H9 (cell line): ENCODE measurements around the gene SLC6A7. TPM values are rescaled to one million over a fixed set of nuclear protein-coding genes. Genes with fewer than 3 reads are reported as not detected.

Source experiments
- DNase-seq: peaks from one replicate; pipeline ENCODE4 v3.0.0-alpha.2; 2017
- H2AFZ ChIP-seq: one replicate; pipeline ENCODE4 v1.6.1; 2013; ENCODE audit warnings: mild to moderate bottlenecking, low read length, control low read depth, moderate library complexity
- H2AK5ac ChIP-seq: 2 replicates; pipeline ENCODE4 v1.6.1; 2013; ENCODE audit warnings: low read length, control low read depth, mixed read lengths; ENCODE audit not compliant: insufficient read length
- H2BK120ac ChIP-seq: one replicate; pipeline ENCODE4 v1.6.1; 2013; ENCODE audit warnings: low read depth, mild to moderate bottlenecking, low read length, control low read depth, inconsistent platforms; ENCODE audit not compliant: poor library complexity, severe bottlenecking
- H2BK12ac ChIP-seq: 2 replicates; pipeline ENCODE4 v1.6.1; 2013; ENCODE audit warnings: low read length, control low read depth, mixed read lengths, low read depth; ENCODE audit not compliant: insufficient read length
- H2BK15ac ChIP-seq: 2 replicates; pipeline ENCODE4 v1.6.1; 2013; ENCODE audit warnings: low read depth, low read length, control low read depth
- H2BK20ac ChIP-seq: one replicate; pipeline ENCODE4 v1.6.1; 2013; ENCODE audit warnings: low read depth, mild to moderate bottlenecking, low read length, control low read depth, inconsistent platforms; ENCODE audit not compliant: poor library complexity, severe bottlenecking
- H2BK5ac ChIP-seq: 2 replicates; pipeline ENCODE4 v1.6.1; 2013; ENCODE audit warnings: low read length, control low read depth, mixed read lengths; ENCODE audit not compliant: insufficient read length
- H3K14ac ChIP-seq: 2 replicates; pipeline ENCODE4 v1.6.1; 2013; ENCODE audit warnings: low read length, control low read depth; ENCODE audit not compliant: insufficient read depth
- H3K18ac ChIP-seq: 2 replicates; pipeline ENCODE4 v1.6.1; 2013; ENCODE audit warnings: low read depth, mild to moderate bottlenecking, mixed read lengths, low read length, control low read depth; ENCODE audit not compliant: insufficient read length
- H3K23ac ChIP-seq: 2 replicates; pipeline ENCODE4 v1.6.1; 2013; ENCODE audit warnings: low read length, control low read depth, mixed read lengths, low read depth; ENCODE audit not compliant: insufficient read length
- H3K23me2 ChIP-seq: 2 replicates; pipeline ENCODE4 v1.6.1; 2013; ENCODE audit warnings: low read depth, mild to moderate bottlenecking, mixed read lengths, low read length, control low read depth; ENCODE audit not compliant: insufficient read length, poor library complexity, severe bottlenecking
- H3K27ac ChIP-seq: 2 replicates; pipeline ENCODE4 v1.5.1; 2013; ENCODE audit warnings: low read length, control low read depth, mixed read lengths, low read depth; ENCODE audit not compliant: insufficient read length
- H3K27me3 ChIP-seq: 2 replicates; pipeline ENCODE4 v1.6.1; 2013; ENCODE audit warnings: low read length, control low read depth, inconsistent platforms; ENCODE audit not compliant: insufficient read depth
- H3K4ac ChIP-seq: 2 replicates; pipeline ENCODE4 v1.6.1; 2013; ENCODE audit warnings: low read depth, mild to moderate bottlenecking, control low read depth, inconsistent platforms, low read length, moderate library complexity
- H3K4me1 ChIP-seq: 2 replicates; pipeline ENCODE4 v1.6.1; 2013; ENCODE audit warnings: low read length, control low read depth, inconsistent platforms; ENCODE audit not compliant: insufficient read depth
- H3K4me2 ChIP-seq: 2 replicates; pipeline ENCODE4 v1.6.1; 2013; ENCODE audit warnings: low read length, control low read depth, mixed read lengths; ENCODE audit not compliant: insufficient read length, insufficient read depth
- H3K56ac ChIP-seq: 2 replicates; pipeline ENCODE4 v1.6.1; 2013; ENCODE audit warnings: low read depth, mild to moderate bottlenecking, mixed read lengths, low read length, control low read depth; ENCODE audit not compliant: insufficient read length
- H3K79me1 ChIP-seq: 2 replicates; pipeline ENCODE4 v1.6.1; 2013; ENCODE audit warnings: low read depth, mild to moderate bottlenecking, moderate library complexity, low read length, control low read depth, inconsistent platforms; ENCODE audit not compliant: insufficient read depth, poor library complexity, severe bottlenecking
- H3K79me2 ChIP-seq: 2 replicates; pipeline ENCODE4 v1.6.1; 2013; ENCODE audit warnings: low read length, control low read depth, inconsistent platforms; ENCODE audit not compliant: insufficient read depth
- H3K9ac ChIP-seq: 2 replicates; pipeline ENCODE4 v1.6.1; 2013; ENCODE audit warnings: low read length, control low read depth, mixed read lengths; ENCODE audit not compliant: insufficient read length; ENCODE audit errors: extremely low read depth
- H3K9me3 ChIP-seq: one replicate; pipeline ENCODE4 v1.6.1; 2013; ENCODE audit warnings: low read depth, low read length, inconsistent platforms; ENCODE audit not compliant: control insufficient read depth
- H3T11ph ChIP-seq: one replicate; pipeline ENCODE4 v1.6.1; 2013; ENCODE audit warnings: mild to moderate bottlenecking, low read length, control low read depth, inconsistent platforms
- H4K20me1 ChIP-seq: one replicate; pipeline ENCODE4 v1.6.1; 2013; ENCODE audit not compliant: control insufficient read depth, insufficient read length, insufficient read depth
- H4K5ac ChIP-seq: 2 replicates; pipeline ENCODE4 v1.6.1; 2013; ENCODE audit warnings: low read depth, mild to moderate bottlenecking, mixed read lengths, low read length, control low read depth; ENCODE audit not compliant: insufficient read length
- H4K8ac ChIP-seq: replicated peaks from 2 replicates; pipeline ENCODE4 v1.6.1; 2013; ENCODE audit warnings: low read length, control low read depth, mixed read lengths, low read depth; ENCODE audit not compliant: insufficient read length
- H4K91ac ChIP-seq: 2 replicates; pipeline ENCODE4 v1.6.1; 2013; ENCODE audit warnings: low read depth, mild to moderate bottlenecking, moderate library complexity, mixed read lengths, low read length, control low read depth; ENCODE audit not compliant: insufficient read length
- H3K27ac Mint-ChIP-seq, 3 experiments: 2 replicates in 2 of 3; 3 replicates in 1 of 3; pipeline ENCODE4 v1.8.0; 2020 to 2021; ENCODE audit warnings: mixed read lengths in 3 of 3, mild to moderate bottlenecking in 1 of 3, moderate library complexity in 1 of 3
- H3K27me3 Mint-ChIP-seq: 2 replicates; pipeline ENCODE4 v1.8.0; 2021; ENCODE audit warnings: low read depth, mild to moderate bottlenecking, moderate library complexity, mixed read lengths
- H3K36me3 Mint-ChIP-seq, 3 experiments: 2 replicates in 2 of 3; 3 replicates in 1 of 3; pipeline ENCODE4 v1.8.0; 2020 to 2021; ENCODE audit warnings: low read depth in 3 of 3, mixed read lengths in 3 of 3; ENCODE audit not compliant: insufficient read depth in 1 of 3
- H3K4me1 Mint-ChIP-seq, 2 experiments: 2 replicates each; pipeline ENCODE4 v1.8.0; 2020; ENCODE audit warnings: mixed read lengths in 2 of 2
- H3K4me3 Mint-ChIP-seq, 2 experiments: 2 replicates in 1 of 2; 3 replicates in 1 of 2; pipeline ENCODE4 v1.8.0; 2020 to 2021; ENCODE audit warnings: mild to moderate bottlenecking in 2 of 2, mixed read lengths in 2 of 2, moderate library complexity in 1 of 2
- H3K9me3 Mint-ChIP-seq, 2 experiments: 2 replicates in 1 of 2; 3 replicates in 1 of 2; pipeline ENCODE4 v1.8.0; 2020; ENCODE audit warnings: mild to moderate bottlenecking in 2 of 2, mixed read lengths in 2 of 2, moderate library complexity in 1 of 2
- CTCF ChIP-seq: fragments of 200-600 bp; sonication (generic); conservative IDR thresholded peaks from 3 replicates; pipeline ENCODE4 v1.8.0; 2021; ENCODE audit warnings: antibody characterized with exemption, mild to moderate bottlenecking
- WGBS: extraction: QIAGEN DNeasy Blood & Tissue Kit; methylation state at CpG from one replicate; pipeline ENCODE4 v1.1.7; 2013; ENCODE audit warnings: missing lambda C conversion rate, low lambda C conversion rate, mixed read lengths; ENCODE audit not compliant: insufficient read length; ENCODE audit errors: extremely low coverage; 5-methylcytosine and 5-hydroxymethylcytosine counted together
- total RNA-seq: library from RNA; stranded (reverse); gene quantifications from 2 replicates; pipeline ENCODE4 v1.2.1, GENCODE V29; 2021

Gene SLC6A7
- total RNA-seq, 1 experiment from 2014 or later: not detected

- no peak overlapping the region for H2BK12ac ChIP-seq
- no peaks in the 10 kb centered on the region; the same call in 1 of the 2 replicates for H3K4me1 ChIP-seq
- H3K4me2 ChIP-seq: no peak overlapping the region
- no peak overlapping the region for H4K5ac ChIP-seq
- H3K79me1 ChIP-seq: no peaks in the 10 kb centered on the region
- H3K4me3 Mint-ChIP-seq: no peak overlapping the region
- no peak overlapping the region for H3K27ac ChIP-seq
- H2BK5ac ChIP-seq: no peak overlapping the region
- H3K9me3 Mint-ChIP-seq: no peaks in the 10 kb centered on the region
- no peak overlapping the region for H4K91ac ChIP-seq
- no peaks in the 10 kb centered on the region for H4K20me1 ChIP-seq
- peaks cover 8% of the 10 kb centered on the region for H3K27me3 Mint-ChIP-seq
- H3K27me3 ChIP-seq: no peaks in the 10 kb centered on the region
- H2AFZ ChIP-seq: no peak overlapping the region
- H3K4ac ChIP-seq: no peak overlapping the region
- H3K79me2 ChIP-seq: no peaks in the 10 kb centered on the region
- no peak overlapping the region for H2BK120ac ChIP-seq
- no peak overlapping the region for H3K27ac Mint-ChIP-seq
- no peak overlapping the region for H2BK15ac ChIP-seq
- H3K56ac ChIP-seq: no peak overlapping the region
- H2AK5ac ChIP-seq: no peak overlapping the region
- H3K14ac ChIP-seq: no peak overlapping the region
- no peak for DNase-seq
- H3K9ac ChIP-seq: no peak overlapping the region
- H3K23me2 ChIP-seq: no peaks in the 10 kb centered on the region
- WGBS: no CpG with 5 or more reads among the region's 7 CpGs
- TF ChIP-seq CTCF: no peak
- no peaks in the 10 kb centered on the region for H3K9me3 ChIP-seq
- H3T11ph ChIP-seq: no peak overlapping the region
- no peak overlapping the region for H2BK20ac ChIP-seq
- peaks cover 3 to 13% of the 10 kb centered on the region in 2 experiments; a peak in 3 of 4 replicates for H3K4me1 Mint-ChIP-seq
- no peak overlapping the region for H3K23ac ChIP-seq
- H4K8ac ChIP-seq: no peak overlapping the region
- no peaks in the 10 kb centered on the region for H3K36me3 Mint-ChIP-seq
- no peak overlapping the region for H3K18ac ChIP-seq
Observed at GRCh38 chr5:150239794-150240122, 49.9 kb downstream of the SLC6A7 start.
